PC-9 (cell line): ENCODE results near the gene PPY.
"Not testable (repeated sequence)": the region's sequence is repeated elsewhere in the genome, so short reads cannot be mapped to it uniquely, and the experiment has no call there.

Experiments
- EZH2 ChIP-seq: fragments of 200-600 bp; sonication (generic); IDR thresholded peaks from 2 replicates; pipeline ENCODE4 v1.8.0; 2017; ENCODE audit warnings: antibody characterized with exemption, low read depth
- TF ChIP-seq, protein P1 (sequence below): fragments of 200-600 bp; sonication (generic); conservative IDR thresholded peaks from 2 replicates; pipeline ENCODE4 v1.6.1; 2017; ENCODE audit warnings: mixed run types, antibody characterized with exemption, mild to moderate bottlenecking, moderate library complexity

DNA sequence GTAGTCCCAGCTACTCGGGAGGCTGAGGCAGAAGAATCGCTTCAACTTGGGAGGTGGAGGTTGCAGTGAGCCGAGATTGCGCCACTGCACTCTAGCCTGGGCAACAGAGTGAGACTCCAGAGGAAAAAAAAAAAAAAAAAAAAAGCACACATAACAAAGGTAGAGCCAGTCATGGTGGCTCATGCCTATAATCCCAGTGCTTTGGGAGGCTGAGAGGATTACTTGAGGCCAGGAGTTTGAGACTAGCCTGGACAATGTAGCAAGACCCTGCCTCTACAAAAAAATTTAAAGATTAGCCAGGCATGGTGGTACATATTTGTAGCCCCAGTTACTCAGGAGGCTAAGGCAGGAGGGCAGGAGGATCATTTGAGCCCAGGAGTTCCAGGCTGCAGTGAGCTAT is 47.8 kb downstream of the PPY start:
- TF ChIP-seq EZH2: not testable (repeated sequence)
- TF ChIP-seq, protein P1, sequence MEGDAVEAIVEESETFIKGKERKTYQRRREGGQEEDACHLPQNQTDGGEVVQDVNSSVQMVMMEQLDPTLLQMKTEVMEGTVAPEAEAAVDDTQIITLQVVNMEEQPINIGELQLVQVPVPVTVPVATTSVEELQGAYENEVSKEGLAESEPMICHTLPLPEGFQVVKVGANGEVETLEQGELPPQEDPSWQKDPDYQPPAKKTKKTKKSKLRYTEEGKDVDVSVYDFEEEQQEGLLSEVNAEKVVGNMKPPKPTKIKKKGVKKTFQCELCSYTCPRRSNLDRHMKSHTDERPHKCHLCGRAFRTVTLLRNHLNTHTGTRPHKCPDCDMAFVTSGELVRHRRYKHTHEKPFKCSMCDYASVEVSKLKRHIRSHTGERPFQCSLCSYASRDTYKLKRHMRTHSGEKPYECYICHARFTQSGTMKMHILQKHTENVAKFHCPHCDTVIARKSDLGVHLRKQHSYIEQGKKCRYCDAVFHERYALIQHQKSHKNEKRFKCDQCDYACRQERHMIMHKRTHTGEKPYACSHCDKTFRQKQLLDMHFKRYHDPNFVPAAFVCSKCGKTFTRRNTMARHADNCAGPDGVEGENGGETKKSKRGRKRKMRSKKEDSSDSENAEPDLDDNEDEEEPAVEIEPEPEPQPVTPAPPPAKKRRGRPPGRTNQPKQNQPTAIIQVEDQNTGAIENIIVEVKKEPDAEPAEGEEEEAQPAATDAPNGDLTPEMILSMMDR: not testable (repeated sequence)
